CD4-positive, alpha-beta T cell treated with Interleukin-21 for 1 hour (primary cell): ENCODE measurements around the gene ENOX1.
A peak's percentile ranks its signal among the peaks of the same experiment; 100 is the strongest.
"Not testable (repeated sequence)": the region's sequence is repeated elsewhere in the genome, so short reads cannot be mapped to it uniquely, and the experiment has no call there.

Experiments used
- DNase-seq: peaks from one replicate; pipeline ENCODE4 v3.0.0-alpha.2; 2020

ENOX1 gene

DNA sequence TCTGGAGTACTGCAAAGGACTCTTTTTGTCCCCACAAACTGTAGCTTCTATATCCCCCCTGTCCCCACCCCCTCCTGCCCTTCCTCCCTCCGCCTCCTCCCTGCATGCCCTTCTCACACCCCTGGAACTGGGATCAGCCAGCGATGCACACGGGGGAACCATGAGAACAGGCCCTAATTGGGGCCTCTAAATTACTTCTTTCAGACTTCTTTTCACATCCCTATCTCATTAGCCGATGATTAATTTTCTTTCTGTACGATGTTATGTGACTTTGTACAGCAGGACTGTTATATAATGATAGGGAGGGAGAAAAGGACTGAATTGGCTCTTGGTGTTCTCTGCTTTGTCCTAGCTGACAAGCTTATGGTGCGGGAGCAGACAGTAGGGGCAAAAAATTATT is 415.9 kb downstream of the ENOX1 start:
- no peak for DNase-seq

DNA sequence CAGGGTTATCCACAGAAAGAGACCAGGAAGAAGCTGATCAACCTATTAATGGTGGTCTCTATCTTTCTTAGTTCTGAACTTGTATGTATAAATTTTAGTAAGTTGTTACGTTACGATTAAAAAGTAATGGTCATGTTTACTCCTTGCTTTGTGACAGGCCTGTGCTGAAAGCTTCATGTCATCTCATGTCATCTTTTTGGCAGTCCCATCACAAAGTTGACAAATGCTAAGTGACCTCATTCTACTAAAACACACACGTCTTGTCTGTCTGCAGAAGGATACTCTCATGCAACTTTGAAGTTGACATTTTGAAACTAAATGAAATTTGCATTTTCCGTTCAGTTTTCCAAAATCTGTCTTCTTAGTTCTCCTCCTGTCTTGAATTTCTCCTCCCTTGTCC is 417.5 kb downstream of the ENOX1 start:
- DNase-seq: no peak

- peak; percentile 6 for DNase-seq
Measured at GRCh38 chr13:43368003-43368402, 418.8 kb downstream of the ENOX1 start.

GRCh38 chr13:43365039-43365344 is 421.8 kb downstream of the ENOX1 start:
- no peak for DNase-seq

DNA sequence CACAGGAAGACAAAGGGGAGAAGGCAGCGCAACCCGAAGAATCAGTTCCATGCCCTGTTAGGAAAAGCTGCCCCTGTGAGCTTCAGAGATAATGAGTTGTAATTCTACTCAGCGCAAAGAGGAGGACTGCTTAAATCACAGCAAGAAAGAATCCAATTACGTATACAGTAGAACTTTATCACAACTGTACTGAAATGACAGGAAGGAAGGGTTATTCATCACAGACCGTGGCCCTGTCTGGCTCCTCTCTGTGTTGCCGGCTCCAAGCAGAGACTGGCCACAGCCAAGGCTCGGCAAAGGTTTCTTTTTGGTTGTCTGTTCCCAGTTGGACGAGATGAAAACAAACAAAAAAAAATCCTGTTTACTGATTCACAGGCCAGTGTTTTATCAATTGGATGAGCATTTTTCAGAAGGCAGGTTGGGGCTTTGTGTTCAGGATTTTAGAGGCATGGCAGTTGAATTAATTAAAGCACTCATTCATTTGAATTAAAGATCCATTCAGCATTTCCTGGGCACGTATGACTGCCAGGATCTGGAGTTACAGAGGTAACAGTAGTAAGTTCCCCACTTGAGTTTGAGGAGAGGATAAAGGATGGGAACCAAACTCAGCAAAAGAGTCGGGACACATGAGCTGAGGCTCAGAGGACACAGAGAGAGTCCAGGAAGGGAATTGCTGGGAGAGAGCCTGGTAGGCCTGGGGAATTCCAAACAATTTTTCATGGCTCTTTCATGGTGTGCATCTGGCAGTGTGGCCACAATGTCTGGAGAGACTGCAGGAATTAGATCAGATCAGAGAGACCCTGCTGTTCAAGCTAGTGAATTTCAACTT is 422.3 kb downstream of the ENOX1 start:
- DNase-seq: no peak

DNA sequence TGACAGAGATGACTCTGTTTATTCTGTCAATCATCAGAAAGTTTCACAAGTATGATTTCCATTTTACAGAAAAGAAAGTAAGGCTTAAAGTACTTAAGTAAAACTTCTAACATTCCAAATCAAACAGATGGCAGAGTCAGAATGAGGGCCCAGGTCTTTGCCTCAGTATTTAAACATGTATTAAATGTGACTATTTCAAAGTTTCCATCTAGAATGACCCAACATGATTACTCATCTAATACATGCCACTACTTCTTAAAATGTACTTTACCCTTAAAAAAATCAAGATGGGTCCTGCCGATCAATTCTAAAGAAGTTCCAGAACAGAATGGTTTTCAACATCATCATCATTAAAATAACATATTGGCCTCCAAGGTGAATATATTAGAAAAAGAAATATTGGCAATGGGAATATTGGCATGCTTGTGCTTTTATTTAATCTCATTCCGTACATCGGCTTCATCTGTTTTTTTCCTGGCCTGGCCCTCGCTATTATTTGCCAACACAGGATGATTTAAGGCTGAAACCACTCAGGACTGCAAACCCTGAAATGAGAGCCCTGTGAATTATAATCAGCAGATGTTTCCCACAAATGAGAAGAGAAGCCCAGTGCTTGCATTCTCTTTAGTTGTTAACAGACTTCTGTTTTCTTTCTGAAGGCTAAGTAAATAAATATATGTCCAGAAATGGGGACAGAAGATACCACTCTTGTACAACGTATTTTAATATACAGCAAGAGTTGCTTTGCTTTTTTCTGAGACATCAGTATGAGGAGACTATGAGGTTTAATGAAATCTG is 423.4 kb downstream of the ENOX1 start:
- no peak for DNase-seq

DNA sequence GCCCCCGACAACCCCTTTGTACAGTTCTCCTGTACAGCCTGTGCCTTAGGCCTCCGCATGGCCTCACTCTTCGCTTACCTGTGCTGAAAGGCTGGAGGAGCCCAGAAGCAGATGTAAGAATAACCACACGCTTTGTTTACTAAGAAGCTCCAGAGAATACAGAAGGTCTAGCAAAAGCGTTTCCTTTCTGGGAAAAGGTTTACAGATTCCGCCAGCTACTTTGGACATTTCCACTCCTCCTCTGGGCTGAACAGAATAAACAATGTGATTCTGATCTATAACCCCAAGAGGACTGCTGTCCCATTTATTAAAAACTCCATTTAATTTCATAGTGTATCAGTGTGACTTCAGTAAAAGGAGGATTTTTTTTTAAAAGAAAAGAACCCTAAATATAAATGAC is 424.2 kb downstream of the ENOX1 start:
- DNase-seq: no peak

DNA sequence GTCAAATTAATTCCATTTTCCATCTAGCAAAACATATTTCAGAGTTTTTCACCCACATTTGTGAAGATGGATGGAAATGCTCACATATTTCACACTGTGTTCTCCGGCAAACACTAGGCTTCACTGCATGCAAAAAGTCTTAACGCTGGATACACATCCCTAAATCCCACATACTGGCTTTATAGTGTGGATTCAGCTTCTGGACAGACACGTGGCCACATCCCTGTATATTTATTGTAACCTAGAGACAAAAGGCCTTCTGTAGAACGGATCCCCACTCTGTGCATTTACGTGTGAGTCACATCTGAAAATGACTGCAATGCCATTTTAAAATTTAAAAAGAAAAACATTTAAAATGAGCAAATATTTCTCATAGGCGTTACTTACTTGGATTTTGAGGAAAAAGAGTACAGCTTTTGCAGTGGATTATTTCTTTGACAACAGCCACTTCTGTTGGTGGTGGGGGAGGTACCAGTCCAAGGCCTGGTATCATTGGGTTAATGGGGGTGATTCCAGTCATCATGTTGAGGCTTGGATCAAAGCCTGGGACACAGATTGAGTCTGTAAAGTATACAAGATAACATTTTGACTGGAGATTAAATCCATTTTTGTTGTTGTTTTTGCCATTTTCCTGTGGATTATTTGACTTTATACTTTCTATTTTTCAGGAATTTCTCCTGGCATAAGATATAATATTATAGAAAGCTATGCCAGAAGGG is 425.7 kb downstream of the ENOX1 start:
- no peak for DNase-seq

- DNase-seq: no peak
Measured at GRCh38 chr13:43360171-43360570, 426.6 kb downstream of the ENOX1 start.

DNA sequence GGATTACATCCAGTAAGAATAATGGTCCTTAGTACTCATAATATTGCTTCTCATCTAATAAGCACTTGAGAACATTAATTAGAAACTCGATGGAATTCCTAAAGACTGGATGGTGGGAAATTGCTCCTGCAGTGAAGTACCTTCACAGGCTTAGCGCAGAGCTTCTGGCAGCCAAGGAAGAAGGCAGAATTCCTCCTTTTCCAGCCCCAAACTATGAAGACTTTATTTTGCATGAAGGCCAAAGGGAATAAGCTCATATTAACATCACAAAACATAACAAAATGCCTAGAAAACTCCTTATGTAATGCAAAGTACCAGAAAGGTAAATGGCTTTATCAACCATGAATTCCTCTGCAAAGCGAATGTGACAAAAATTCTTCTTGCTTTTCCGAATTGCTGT is 427.2 kb downstream of the ENOX1 start:
- DNase-seq: no peak

DNA sequence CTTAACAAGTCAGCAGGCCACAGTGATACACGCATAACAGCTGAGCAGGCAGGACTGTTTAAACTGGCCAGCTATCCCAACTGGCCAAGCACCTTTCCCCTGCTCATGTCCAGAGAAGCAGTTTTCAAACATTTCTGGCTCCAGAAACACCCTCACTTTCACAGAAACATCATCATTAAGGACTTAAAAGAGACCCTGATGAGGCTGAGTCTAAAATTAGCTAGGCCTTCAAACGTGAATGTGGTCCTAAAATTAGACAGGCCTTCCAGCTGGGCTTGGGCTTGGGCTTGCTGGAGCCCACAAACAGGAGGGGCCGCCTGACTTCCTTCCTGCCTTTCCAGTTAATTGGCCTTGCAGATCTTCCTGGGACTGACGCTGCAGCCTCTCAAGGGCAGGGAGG is 429.2 kb downstream of the ENOX1 start:
- DNase-seq: no peak

DNA sequence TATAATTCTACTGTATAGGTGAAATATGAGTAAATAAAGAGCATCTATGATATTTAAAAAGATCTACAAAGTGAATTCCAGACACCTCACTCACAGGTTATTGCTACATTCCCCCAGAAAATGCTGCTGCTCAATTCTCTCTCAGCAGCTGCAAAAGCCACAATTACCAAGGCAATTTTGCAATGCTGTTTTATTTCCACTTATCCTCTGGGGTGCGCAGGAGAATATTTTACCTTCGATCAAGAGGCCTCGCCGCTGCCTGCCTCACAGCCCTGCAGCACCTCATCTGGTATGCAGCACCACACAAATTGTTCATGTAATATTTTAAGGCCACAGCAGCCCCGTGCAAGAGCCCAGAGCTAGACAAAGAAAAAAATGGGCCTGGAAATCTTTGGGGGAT is 430.2 kb downstream of the ENOX1 start:
- no peak for DNase-seq

DNA sequence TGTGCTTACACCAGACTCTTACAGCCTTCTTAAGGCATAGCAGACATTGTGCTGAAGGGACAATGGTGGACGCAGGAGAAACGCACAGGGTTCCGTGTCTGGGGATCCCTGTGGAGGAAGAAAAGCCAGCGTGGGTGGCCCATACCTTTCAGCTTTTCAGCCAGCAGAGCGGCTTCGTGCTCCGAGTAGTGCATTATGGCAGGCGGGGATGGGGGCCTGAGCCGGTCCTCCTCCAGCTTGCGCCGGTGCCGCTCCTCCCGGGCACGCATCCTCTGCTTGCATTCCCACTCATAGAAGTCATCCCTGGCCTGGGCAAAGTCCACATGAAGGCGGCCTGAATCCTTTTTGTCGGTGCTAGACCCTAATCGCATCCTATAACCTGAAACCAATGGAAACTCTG is 431.0 kb downstream of the ENOX1 start:
- no peak for DNase-seq

DNA sequence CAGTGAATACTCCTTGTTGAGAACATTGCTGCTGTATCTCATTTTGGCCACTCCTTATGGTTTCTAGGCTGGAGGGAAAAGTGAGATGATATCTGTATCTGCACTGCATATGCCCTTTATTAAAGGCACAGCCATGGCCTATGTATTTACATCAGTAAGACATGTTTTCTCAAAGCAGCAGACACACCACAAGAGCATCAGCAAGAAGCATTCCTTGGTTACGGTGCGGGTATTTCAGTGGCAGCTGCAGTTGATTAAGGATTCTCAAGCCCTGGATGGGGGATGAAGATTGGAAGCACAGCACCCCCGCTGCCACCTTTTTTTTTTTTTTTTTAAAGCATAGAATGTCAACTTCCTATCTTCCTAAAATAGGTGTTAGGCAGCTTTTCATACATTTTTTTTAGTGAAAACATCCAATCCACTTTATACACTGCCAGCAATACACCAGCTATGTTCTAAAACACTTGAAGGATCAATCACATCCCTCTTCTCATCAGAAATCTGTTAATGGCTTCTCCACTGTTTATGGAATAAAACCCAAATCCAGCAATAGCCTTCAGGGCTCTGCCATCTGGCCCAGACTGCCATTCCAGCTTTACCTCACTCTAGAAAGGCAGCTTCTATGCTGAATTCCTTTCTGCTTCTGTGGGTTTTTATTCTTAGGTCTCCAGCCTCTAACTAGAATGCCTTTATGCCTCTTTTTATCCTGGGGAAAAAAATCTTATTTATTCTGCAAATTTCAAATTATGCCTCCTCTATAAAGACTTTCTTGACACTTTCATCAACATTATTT is 432.4 kb downstream of the ENOX1 start:
- no peak for DNase-seq

- DNase-seq: no peak
Measured at GRCh38 chr13:43353631-43354030, 433.1 kb downstream of the ENOX1 start.

GRCh38 chr13:43351612-43352011 is 435.2 kb downstream of the ENOX1 start:
- not testable (repeated sequence) for DNase-seq

- no peak for DNase-seq
Measured at GRCh38 chr13:43348397-43348796, 438.4 kb downstream of the ENOX1 start.

- no peak for DNase-seq
Measured at GRCh38 chr13:43347877-43348276, 438.9 kb downstream of the ENOX1 start.

DNA sequence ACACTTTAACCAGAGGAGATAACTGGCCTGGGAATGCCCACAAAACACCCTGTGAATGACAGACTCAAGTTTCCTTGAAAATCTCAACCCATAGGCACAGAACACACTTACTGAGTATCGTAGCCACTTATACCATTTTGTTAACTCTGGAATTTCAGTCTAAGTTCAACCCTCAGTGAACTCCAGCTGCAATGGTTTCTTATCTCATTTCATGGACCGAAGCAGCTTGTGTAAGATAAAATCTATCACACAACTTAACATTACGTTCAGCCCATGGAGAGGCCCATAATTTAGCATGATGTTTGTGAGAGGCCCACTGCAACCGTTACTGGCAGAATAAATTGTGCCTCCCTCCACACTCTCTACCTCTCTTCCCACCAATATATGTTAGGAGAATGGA is 440.3 kb downstream of the ENOX1 start:
- DNase-seq: no peak

DNA sequence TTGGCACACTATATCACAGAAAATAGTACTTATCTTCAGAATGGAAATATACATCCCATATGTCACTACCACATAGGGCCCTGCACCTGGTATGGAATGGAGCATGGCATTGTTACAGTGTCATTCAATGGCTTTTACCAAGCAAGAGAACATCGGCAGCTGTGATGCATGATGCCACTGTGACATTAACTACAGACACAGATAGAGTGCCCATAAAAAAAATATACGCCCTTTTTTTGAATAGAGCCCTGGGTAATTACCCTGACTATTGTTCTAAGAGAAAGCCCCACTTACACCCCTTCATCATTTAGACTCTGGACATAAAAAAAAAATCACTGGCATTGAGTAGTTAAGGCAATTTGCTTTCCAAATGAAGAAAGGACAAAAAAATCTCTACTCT is 443.1 kb downstream of the ENOX1 start:
- DNase-seq: no peak

GRCh38 chr13:43339805-43340550 is 446.8 kb downstream of the ENOX1 start:
- DNase-seq: no peak

GRCh38 chr13:43339145-43339804 is 447.5 kb downstream of the ENOX1 start:
- DNase-seq: no peak
